NOMO-1 (cell line): Measurements from ENCODE around the gene GPRC5A.

Experiments used
- DNase-seq, 2 experiments: peaks; one replicate each; lab custom pipeline; 2025; ENCODE audit not compliant: unreplicated experiment in 2 of 2; lab: John Stamatoyannopoulos, UW

GPRC5A gene

DNA sequence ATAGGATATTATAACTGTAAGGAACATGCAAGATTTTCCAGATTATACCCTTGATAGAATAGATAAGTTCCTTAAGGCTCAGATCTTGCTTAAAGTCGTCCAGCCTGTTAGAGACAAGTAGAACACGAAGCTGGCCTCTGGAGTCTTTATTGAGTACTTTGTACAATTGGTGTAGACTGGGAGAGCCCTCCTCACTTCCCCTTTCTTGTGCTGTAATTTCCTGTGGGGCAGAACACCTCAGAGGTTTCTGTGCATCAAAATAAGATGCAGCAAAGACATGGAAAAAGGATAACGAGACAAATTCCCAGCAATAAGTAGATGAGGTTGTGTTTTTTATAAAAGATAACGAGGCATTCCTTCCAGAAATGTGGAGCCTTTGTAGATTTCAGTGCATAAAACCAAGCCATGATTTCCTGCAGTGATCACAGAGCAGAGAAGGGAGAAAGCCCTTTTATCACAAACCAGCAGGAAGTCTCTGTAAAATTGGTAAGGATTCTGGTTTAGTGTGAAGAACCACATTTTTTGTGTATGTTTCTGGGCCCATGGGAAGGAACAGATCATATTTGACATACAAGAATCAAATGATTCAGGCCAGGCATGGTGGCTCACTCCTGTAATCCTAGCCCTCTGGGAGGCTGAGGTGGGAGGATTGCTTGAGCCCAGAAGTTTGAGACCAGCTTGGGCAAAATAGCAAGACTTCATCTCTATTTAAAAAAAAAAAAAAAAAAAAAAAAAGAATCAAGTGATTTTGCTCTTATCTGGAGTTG, 18.0 kb downstream of the GPRC5A start:
- DNase-seq, result peak; percentile 62 to 74

DNA sequence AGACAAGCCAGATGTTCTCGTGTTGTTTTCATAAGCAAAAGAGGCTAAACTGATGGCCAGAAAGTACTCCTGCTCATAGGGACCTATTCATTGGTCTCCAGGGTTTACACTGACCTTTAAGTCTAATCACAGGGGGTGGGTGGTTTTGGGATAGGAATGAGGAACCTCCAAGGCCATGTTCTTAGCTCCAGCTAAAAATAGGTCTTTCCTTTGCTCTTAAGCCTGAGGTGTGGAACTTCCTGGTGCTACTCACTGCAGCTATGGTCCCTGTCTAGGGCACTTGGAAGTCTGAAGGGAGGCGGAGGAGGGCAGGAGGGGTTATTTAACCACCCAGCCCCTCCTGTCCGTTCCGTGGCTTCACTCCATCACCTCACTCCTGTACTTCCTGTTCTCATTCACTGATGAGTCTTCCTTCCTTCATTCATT, 18.6 kb downstream of the GPRC5A start:
- peak; percentile 3 to 4 for DNase-seq

DNA sequence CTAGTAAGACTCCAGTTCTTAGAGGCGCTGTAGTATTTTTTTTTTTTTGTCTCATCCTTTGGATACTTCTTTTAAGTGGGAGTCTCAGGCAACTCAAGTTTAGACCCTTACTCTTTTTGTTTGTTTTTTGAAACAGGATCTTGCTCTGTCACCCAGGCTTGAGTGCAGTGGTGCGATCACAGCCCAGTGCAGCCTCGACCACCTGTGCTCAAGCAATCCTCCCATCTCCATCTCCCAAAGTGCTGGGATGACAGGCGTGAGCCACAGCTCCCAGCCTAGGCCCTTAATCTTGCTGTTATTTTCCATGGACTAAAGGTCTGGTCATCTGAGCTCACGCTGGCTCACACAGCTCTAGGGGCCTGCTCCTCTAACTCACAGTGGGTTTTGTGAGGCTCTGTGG, 21.3 kb downstream of the GPRC5A start:
- no peak for DNase-seq

DNA sequence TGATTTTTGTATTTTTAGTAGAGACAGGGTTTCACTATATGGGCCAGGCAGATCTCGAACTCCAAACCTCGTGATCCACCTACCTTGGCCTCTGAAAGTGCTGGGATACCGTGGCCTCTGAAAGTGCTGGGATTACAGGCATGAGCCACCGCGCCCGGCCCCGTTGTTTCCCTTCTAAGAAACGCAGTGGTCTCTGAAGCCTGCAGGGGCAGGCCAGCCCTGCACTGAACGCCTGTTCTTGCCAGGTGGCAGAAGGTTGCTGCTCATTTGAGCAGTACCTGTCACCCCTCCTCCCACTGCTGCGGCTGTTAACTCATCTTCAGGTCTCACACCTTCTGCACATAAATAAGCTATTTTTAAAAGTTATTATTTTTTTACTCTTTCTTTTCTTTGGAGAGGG, 24.3 kb downstream of the GPRC5A start:
- no peak for DNase-seq

- peak; percentile 56 to 63 for DNase-seq
These were observed 25.0 kb downstream of the GPRC5A start for GRCh38 chr12:12916135-12916944.

- no peak for DNase-seq
These were observed 26.2 kb downstream of the GPRC5A start for GRCh38 chr12:12917517-12917916.

DNA sequence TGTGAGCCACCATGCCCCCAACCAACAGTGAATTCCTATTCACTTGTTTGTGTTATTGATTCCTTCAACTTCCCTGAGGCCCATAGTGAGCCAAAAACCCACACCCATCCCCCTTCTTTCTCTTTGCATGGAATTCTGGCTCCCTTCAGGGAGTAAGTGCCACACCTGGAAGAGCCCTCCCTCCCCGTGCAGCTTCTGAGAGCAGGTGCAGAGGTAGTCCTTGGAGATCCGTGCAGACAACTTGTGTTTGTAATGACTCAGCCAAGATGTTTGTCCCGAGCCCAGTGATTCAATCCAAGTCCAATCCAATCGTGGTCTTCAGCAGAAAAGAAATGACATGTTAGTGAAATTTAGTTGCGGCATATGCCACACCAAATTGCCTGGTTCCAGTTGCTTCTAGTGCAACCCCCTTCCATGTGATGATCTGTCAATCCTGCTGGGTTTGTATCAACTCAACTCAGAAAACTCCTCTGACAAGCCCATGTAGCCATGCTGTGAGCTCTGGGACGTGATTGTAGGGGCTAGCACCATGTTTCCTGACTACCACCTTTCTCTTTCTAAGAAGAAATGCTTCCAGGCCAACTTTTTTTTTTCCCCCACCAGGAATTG, 27.5 kb downstream of the GPRC5A start:
- no peak for DNase-seq

GRCh38 chr12:12919666-12920435, 28.5 kb downstream of the GPRC5A start:
- DNase-seq, result no peak

DNA sequence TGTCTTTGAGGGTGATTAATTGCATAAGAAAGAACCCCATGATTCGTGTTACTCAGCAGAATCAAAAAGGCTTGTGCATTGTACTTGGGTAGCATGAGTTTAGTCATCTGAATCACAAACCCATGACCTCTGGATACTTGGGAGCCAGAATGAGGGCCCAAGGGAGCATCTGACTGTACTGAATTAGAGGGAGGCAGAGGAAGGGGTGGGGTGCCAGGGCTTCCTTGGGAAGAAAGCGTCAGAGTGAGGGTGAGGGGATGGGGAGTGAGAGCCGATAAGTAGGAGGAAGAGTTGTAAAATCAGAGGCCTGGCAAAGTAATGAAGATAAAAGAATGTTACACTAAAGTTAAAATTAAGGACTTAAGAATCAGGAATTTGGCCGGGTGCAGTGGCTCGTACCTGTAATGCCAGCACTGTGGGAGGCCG, 30.8 kb downstream of the GPRC5A start:
- no peak for DNase-seq

- no peak for DNase-seq
These were observed 31.6 kb downstream of the GPRC5A start for GRCh38 chr12:12922978-12923377.

DNA sequence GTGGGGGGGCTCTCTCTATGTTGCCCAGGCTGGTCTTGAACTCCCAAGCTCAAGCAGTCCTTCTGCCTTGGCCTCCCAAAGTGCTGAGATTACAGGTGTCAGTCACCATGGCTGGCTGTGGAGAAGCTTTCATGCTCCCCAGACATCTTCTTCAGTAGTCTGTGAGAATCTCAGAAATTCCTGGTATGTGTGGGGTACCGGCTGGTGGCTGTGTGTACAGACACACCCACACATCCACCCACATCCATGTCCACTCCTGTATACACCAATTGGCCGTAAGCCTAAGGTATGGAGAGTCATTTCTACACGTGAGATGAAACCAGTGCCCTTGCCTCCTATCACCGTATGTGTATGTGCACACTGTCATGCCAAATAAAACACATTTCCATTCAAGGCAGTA, 32.8 kb downstream of the GPRC5A start:
- no peak for DNase-seq

DNA sequence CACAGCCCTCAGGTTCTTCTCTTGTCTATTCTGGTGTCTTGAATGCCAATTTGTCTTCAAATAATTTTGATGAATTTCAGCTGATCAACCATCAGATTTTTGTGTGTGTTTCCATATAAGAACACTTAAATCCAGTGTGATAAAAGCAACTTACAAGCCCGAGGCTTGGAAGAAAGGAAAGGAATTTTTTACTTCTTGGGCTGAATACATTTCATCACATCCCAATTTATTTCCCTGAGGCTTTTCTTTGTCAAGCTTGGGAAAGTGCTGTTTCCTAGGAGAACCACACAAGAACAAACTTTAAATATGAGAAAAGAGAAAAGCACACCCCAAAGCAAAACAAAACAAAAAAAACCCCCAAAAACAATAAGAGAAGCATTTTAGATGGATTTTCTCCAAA, 34.0 kb downstream of the GPRC5A start:
- DNase-seq, result no peak

DNA sequence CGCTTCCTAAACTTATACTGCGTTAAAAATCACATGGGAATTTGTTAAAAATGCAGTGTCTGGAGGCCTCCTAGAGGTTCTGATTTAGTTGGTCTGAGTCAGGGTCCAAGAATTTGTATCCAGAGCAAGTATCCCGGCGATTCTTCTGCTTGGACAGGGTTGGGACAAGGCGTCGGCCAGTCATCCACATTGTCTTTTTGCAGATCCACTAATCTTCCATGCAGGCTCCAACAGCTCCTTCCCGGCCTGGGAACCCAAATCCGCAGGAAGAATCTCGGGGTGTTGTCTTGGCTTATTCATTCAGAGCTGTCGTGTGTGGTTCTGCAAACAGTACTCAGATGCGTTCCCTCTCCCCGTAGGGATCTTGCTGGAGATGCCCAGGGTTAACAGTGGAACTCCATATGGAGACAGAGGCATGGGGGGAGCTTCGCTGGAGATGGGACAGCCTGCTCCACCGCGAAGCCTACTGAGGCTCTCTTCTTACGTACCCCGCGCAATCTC, 35.3 kb downstream of the GPRC5A start:
- DNase-seq, result no peak

- no peak for DNase-seq
These were observed 36.1 kb downstream of the GPRC5A start for GRCh38 chr12:12927211-12928079.

DNA sequence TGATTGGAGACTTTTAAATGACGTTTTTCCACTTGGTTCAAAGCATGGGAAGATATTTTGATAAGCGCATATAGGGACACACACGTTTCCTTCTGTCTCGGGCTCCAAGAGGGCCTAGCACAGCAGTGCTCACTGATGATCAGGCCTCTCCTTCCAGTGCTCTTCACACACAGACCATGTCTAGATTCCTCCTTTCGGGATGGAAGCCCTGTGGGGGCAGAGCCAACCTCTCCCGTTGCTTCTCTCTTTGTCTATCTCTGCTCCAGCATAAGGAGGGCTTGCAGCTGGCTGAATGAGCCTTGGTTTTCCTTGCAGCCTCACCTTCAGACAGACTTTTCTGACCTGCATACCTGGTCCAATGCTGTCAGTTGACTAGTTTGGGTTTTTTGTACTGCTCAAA, 38.3 kb downstream of the GPRC5A start:
- no peak for DNase-seq

DNA sequence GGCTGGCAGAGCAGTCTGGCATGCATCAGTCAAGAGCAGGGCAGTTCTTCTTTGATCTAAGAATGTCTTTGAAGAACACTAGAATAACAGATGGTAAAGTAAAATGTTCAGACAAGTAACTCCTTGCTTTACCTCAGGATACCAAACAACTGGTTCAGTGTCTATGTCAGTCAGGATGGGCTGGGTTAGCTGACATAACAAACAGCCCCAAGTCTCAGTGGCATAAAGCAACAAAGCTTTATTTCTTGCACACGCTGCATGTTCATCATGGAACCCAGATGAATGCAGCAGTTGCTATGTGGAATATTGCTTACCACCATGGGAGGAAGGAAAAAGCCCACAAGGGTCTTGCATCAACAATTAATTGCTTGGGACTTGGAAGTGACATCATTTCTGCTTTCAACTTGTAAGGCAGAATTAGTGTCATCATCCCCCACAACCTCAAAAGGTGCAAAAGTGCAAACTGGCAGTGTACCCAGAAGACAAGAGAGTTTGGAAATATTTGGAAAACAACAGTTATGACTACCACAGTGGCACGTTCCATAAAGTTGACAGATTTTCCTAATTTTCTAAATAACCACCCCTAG, 39.4 kb downstream of the GPRC5A start:
- no peak for DNase-seq

GRCh38 chr12:12933742-12934141, 42.4 kb downstream of the GPRC5A start:
- no peak for DNase-seq

DNA sequence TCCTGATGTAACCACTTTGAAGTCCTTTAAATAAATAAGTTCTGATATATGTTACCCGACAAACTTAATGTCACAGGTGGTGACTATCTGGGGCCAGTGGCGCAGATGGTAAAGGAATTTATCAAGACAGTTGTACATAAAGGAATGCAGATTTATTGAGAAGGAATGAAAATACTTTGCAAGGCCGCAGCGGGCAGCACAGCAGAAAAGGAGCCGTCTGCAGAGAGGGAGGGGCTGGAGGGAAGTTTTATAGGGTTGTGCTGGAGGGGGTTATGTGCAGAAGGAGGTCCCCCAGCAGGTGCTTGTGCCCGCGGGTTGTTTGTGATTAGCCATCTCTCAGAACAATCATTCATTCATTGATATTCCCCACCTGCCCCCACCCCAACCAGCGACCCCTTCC, 43.2 kb downstream of the GPRC5A start:
- DNase-seq, result no peak

DNA sequence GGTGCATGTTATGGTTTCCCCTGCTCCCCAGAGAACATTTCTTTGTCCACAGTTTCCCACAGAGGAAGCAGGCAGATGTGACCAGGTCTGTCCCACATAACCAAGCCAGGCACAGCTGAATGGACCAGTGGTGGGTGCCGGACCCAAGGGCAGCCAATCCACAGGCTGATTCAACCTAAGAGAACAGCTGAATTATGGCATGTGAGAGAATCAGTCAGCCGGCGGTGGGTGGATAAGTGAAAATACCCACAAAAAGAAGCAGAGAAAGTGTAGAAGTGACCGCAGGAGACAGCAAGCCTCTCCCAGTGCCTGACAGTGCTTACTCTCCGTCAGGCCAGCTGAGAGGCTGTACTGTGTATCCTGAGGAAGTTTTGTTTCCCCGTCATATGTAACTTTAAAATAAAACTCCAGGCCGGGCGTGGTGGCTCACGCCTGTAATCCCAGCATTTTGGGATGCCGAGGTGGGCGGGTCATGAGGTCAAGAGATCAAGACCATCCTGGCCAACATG, 45.7 kb downstream of the GPRC5A start:
- DNase-seq, result no peak
